Mammary epithelial cell (primary cell): ENCODE data around the gene SYTL3.

Source experiments
- EZH2 ChIP-seq: IDR thresholded peaks from 2 replicates; pipeline ENCODE4 v1.6.1; 2012; ENCODE audit warnings: low read length, inconsistent platforms, borderline replicate concordance
- TF ChIP-seq, protein P1 (sequence below), 2 donors: IDR thresholded peaks in 1 of 2; conservative IDR thresholded peaks in 1 of 2; 2 replicates each; pipeline ENCODE4 v1.5.1; 2011 to 2012; ENCODE audit warnings: inconsistent platforms in 2 of 2, low read length in 2 of 2, mild to moderate bottlenecking in 2 of 2, control low read depth in 1 of 2, low read depth in 1 of 2; ENCODE audit not compliant: insufficient read depth in 1 of 2; ENCODE audit errors: extremely low read depth in 1 of 2

DNA sequence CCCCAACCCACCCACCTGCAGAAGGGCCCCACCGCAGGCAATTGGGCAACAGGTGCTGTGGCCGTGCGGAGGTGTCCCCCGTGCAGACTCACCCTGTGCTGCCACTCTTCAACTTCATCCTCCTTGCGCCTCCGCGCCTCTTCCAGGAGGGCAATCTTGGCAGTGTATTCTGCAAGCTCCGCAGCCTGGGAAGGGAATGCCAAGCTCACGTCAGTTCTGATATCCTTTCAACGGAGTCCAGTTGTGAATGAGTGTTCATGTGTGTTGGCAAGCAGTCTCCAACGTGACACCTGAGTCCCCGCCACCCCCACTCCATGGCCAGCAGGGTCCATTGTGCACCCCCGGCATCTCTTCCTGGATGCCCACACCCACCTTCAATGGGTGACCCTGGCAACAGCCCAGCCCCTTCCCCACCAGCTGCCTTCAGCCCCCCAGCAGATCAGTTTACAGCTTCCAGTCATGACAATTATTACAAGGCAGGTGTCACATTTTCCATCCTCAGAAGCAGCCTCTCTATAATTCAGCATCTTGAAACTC, 119.4 kb downstream of the SYTL3 start:
- TF ChIP-seq, protein P1, sequence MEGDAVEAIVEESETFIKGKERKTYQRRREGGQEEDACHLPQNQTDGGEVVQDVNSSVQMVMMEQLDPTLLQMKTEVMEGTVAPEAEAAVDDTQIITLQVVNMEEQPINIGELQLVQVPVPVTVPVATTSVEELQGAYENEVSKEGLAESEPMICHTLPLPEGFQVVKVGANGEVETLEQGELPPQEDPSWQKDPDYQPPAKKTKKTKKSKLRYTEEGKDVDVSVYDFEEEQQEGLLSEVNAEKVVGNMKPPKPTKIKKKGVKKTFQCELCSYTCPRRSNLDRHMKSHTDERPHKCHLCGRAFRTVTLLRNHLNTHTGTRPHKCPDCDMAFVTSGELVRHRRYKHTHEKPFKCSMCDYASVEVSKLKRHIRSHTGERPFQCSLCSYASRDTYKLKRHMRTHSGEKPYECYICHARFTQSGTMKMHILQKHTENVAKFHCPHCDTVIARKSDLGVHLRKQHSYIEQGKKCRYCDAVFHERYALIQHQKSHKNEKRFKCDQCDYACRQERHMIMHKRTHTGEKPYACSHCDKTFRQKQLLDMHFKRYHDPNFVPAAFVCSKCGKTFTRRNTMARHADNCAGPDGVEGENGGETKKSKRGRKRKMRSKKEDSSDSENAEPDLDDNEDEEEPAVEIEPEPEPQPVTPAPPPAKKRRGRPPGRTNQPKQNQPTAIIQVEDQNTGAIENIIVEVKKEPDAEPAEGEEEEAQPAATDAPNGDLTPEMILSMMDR (conservative IDR thresholded peaks at IDR 0.05 in 1 of 2, IDR thresholded peaks at IDR 0.05 in 1 of 2; ENCODE audit: extremely low read depth in 1 of 2, insufficient read depth in 1 of 2, low read depth in 1 of 2, low read length in 2 of 2): no peak
- TF ChIP-seq EZH2: no peak
